Tongue (tissue), 2 donors: ENCODE measurements around the gene PLEKHM3. TPM values are rescaled to one million over a fixed set of nuclear protein-coding genes. Genes with fewer than 3 reads are reported as not detected.

Experiments
- DNase-seq: peaks from one replicate; pipeline ENCODE4 v3.0.0-alpha.2; 2015
- total RNA-seq: library from RNA; depleted of rRNA; stranded (reverse); fragments of >200 nt; gene quantifications from one replicate; pipeline ENCODE4 v1.2.3, GENCODE V29; 2014

The PLEKHM3 gene
- total RNA-seq, 1 donor from 2014 or later = 20.0 TPM

- no peak for DNase-seq
These were observed 175.9 kb downstream of the PLEKHM3 start for GRCh38 chr2:207849443-207849842.

GRCh38 chr2:207848545-207848928, 176.8 kb downstream of the PLEKHM3 start:
- DNase-seq = peak; percentile 49

- peak; percentile 54 for DNase-seq
These were observed 177.4 kb downstream of the PLEKHM3 start for GRCh38 chr2:207847807-207848544.

- no peak for DNase-seq
These were observed 178.1 kb downstream of the PLEKHM3 start for GRCh38 chr2:207847098-207847806.

GRCh38 chr2:207845202-207845864, 180.0 kb downstream of the PLEKHM3 start:
- no peak for DNase-seq

GRCh38 chr2:207844648-207845047, 180.7 kb downstream of the PLEKHM3 start:
- no peak for DNase-seq

GRCh38 chr2:207840101-207840500, 185.2 kb downstream of the PLEKHM3 start:
- DNase-seq = no peak

- no peak for DNase-seq
These were observed 185.8 kb downstream of the PLEKHM3 start for GRCh38 chr2:207839575-207839974.

- DNase-seq = no peak
These were observed 186.3 kb downstream of the PLEKHM3 start for GRCh38 chr2:207839028-207839427.

GRCh38 chr2:207836521-207837133, 188.7 kb downstream of the PLEKHM3 start:
- peak; percentile 29 for DNase-seq

- DNase-seq = no peak
These were observed 189.5 kb downstream of the PLEKHM3 start for GRCh38 chr2:207835805-207836204.

- DNase-seq = no peak
These were observed 192.0 kb downstream of the PLEKHM3 start for GRCh38 chr2:207833251-207833751.

- no peak for DNase-seq
These were observed 193.6 kb downstream of the PLEKHM3 start for GRCh38 chr2:207831584-207832248.

GRCh38 chr2:207830778-207831438, 194.4 kb downstream of the PLEKHM3 start:
- DNase-seq = no peak

- no peak for DNase-seq
These were observed 196.8 kb downstream of the PLEKHM3 start for GRCh38 chr2:207828361-207829057.

- peak; percentile 63 for DNase-seq
These were observed 199.3 kb downstream of the PLEKHM3 start for GRCh38 chr2:207825978-207826377.

GRCh38 chr2:207825045-207825954, 200.0 kb downstream of the PLEKHM3 start:
- peak; percentile 37 for DNase-seq

GRCh38 chr2:207823865-207824264, 201.5 kb downstream of the PLEKHM3 start:
- no peak for DNase-seq
